GM18868 (cell line): ENCODE measurements around the gene BCL2L12.

Experiments
- ATAC-seq: cut with Tn5 transposase; IDR thresholded peaks from one replicate; pipeline ENCODE4 v1.9.1; 2021; ENCODE audit warnings: mild to moderate bottlenecking, moderate library complexity; ENCODE audit not compliant: unreplicated experiment

Gene BCL2L12

DNA sequence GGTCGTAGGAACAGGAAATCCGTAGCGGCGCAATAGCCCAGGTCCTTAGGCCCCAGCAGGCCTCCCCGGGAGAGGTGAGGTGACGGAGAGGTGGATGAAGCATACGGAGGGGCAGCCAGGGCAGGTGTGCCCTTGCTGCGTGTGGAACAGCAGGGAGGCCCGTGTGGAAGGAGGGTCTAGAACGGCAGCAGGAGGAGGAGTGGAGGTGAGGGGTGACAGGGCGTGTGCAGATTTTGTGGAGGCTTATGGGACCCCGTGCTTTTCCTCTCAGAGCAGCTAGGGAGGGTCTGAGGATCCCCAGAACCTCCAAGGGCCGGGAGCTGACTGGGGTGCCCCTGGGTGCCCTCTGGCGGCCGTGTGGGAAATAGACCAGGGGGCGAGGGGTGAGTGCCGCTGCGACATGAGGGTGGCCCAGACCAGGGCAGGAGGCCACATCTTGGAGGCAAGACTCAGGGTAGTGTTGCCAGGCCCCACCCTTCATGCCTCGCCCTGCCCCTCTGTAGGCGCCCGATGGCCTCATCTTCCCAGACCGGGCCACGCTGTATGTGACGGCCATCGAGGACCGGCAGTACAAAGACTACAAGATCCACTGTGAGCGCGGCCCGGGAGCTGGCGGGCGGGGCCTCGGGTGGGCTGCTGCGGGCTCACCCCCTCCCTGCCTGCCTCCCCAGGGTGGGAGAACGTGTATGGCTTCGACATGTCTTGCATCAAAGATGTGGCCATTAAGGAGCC lies 18.7 kb downstream of the BCL2L12 start:
- ATAC-seq, result no peak

DNA sequence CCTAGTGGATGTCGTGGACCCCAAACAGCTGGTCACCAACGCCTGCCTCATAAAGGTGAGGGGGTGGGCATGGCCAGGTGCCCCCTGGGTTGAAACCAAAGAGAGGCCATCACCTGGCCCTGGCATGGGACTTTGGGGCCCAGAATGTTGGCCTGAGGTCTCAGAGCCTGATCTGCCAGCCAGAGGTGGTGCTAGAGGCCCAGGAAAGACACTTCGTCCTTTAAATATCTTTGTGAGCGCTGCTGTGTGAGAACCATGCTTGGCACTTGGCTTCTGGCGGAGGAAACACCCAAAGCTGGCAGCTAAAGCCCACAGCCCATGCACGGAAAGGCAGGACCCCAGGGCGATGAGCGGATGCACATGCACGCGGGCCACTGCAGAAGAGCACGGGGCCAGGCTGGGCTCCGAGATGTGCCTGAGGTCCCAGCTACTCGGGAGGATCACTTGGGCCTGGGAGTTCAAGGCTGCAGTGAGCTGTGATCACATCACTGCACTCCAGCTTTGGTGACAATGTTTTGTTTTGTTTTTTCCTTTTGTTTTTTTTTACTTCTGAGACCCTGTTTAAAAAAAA lies 19.3 kb downstream of the BCL2L12 start:
- no peak for ATAC-seq

DNA sequence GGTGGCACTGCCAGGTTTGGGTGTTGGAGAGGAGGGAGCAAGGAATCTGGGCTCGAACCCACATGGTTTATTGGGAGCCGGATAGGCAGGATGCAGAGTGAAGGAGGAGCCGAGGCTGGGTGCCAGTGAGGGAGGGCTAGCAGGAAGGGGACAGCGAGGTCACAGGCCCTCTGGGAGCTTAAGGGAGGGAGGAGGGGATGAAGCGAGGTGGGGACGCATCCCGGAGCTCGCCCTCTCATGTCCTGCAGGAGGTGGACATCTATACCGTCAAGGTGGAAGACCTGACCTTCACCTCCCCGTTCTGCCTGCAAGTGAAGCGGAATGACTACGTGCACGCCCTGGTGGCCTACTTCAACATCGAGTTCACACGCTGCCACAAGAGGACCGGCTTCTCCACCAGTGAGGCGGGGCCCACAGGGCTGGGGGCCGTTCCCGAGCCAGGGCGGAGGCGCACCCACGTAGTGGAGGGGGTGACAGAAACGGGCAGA lies 20.2 kb downstream of the BCL2L12 start:
- ATAC-seq, result no peak

DNA sequence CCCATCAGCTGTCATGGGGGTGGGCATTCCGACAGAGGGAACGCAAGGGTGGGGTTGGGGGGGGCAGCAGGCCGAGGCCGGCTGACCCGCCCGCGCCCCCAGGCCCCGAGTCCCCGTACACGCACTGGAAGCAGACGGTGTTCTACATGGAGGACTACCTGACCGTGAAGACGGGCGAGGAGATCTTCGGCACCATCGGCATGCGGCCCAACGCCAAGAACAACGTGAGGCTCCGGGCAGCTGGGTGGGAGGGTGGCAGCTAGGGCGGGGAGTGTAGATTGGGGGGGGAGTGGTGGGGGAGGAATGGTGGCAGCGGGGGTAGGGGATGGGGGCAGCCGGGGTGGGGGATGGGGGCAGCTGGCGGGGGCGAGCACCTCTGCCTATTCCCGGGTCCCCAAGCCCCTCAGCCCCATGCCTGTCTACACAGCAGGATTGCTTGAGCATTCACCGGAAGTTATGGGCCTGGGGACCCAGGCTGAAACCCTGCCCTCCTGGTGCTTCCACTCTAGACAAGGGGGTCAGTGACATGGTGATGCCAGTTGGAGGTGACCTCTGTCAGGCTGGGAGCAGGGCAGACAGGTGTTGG lies 20.9 kb downstream of the BCL2L12 start:
- ATAC-seq, result no peak

DNA sequence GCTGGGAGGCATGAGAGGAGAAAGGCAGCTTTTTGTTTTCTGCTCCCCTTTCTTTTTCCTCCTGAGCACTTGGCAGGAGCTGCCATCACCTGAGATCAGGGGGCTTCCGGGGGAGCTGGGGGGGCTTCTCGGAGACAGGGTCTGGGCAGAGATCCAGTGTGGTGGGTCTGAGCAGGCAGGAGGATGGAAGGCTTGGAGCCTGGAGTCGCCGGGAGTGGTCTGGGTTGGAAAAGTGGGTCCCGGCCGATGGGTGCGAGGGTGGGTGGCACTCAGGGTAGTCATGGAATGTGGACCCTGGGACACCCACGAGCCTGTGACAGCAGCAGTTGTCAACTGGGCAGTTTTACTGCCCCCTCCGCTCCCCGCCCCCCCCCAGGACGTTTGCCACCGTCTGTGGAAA lies 21.4 kb downstream of the BCL2L12 start:
- ATAC-seq, result no peak

DNA sequence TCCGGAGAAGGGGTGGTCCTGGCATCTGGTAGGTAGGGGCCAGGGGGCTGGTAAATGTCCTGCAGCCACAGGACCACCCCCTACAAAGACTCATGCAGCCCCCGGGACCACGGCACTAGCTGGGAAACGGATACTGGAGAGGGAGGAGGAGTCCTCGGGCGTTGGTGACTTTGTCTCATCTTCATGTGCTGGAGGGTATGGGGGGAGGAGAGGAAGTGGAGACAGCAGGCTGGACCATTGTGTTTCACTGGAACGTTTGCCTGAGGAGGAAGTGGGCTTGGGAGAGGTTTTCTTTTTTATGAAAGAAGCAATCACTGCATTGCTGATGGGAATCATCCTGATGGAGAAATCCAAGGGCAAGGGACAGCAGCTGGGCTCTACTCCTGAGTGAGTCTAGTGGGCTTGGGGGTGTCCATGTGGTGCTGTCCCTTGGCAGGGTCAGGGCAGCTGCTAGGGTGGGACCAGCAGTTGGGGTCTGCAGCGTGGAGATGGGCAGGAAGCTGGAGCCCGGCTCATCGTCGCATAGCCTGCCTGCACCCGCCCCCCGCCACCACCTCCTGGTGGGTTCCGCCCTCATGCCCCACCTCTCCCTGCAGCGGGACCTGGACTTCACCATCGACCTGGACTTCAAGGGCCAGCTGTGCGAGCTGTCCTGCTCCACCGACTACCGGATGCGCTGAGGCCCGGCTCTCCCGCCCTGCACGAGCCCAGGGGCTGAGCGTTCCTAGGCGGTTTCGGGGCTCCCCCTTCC lies 22.0 kb downstream of the BCL2L12 start:
- no peak for ATAC-seq

DNA sequence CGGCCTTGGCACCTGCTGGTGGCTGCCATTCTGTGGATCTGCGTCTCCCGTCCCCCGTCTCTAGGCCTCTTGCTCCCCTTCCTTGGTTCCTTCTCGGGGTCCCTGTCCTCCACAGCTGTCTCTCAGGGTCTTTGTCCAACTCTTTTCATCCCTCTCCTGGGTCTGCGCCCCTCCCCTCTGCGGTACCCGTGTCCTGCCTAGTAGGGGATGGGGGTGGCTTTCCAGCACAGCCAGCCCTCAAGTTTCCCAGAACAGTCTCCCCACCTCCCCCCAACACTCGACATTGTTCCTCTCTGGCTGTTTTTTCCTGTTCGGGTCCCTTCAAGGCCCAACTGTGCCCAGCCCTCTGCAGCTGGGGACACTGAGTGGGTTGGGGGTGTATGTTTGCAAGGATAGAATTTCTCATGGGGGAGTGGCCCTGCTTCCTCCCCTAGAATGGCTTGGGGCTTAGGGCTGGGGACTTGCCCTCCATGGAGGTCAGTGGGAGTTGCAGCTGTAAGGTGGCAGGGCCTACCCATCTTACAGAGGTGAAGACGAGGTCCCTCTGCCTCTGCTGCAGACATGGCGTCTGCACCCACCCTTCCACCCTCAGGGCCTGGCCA lies 22.9 kb downstream of the BCL2L12 start:
- no peak for ATAC-seq

DNA sequence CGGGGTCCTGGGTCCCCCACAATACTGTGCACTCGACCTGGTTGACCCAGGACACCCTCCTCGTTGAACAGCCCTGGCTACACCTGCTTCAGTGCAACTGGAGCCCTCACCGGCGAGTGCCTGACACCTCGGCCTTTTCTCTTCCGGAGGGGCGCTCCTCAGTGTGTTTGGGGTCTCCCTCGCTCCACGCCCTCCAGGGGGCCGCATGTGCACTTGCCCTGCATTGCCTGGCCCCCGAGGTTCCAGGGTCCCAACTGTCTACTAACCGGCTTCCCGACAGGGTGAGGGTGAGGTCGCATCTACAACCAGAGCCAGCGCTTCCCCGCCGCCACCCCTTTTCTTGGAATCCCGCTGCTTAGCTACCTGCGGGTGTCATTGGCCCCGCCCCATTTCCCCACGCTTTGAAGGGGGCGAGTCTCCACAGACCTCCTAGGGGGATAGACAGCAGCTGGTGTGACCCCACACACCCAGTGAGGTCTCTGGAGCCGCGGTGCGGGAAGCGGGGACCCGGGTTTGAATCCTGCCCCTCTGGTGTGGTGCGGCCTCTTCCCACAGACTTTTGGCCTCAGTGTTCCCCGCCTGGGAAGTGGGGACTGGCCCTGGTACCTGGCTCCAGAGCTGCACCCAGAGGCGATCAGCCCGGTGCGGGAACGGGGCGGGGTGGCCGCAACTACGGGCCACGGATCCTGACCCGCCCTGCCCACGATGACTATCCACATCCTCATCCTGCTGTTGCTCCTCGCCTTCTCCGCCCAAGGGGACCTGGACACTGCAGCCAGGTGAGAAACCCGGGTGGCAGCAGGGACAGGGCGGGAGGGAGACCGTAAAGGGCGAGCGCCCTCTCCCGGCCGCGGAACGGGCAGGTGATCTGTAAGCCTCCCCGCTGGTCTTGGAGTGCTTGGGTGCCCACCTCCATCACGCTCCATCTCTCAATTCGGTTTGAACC lies 23.7 kb downstream of the BCL2L12 start, which contains the start of gene ADM5:
TSS of gene ADM5 (plus strand) at position 462 of the 946 bp plus-strand sequence. CDS start at position 706, 244 bp downstream.
- no peak for ATAC-seq

DNA sequence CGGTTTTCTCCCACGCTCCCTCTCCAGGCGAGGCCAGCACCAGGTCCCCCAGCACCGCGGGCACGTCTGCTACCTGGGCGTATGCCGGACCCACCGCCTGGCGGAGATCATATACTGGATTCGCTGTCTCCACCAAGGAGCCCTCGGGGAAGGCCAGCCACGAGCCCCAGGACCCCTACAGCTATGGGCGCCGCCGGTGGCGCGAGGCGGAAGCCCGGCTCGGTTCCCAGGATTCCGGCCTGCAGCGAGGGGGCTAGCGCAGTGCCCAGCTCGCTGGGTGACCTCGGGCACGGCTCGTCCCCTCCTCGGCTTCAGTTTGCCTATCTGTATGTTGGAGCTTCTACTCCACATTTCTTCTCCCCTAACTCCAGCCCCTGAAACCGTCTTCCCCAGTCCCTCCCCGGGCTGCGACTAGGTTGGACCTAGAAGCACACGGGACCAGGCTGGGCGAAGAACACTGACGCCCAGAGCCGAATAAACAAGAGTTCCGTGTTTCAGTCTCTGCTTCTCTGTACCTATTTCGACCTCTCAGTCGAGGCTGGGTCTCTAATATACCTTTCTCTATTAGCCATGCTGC lies 24.4 kb downstream of the BCL2L12 start:
- ATAC-seq, result no peak

DNA sequence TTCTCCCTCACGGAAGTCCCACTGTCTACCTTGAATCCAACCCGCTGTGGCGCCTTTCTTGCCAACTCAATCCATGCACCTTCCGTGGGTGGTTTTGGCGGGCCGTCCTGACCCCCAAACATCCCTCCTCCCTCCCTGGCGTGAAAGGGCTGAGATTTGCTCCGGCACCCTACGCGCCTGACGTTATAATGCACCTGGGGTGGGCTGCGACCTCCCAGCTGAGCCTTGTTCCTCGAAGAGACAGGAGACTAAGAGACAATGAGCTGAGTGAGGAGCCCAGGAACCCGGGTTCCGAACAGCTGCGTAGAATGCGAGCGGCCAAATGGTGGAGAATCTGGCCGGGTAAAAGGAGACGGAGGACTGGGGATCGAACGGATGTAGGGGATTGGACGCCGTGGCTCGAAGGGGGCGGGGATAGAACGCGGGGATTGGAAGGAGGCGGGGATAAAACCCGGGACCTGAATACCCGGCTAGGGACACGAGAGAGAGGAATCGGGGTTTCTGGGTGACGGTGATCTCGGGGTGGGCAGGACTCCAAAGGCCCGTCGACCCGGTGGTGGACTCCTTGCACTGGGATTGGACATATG lies 25.0 kb downstream of the BCL2L12 start, which contains the start of gene CPT1C:
TSS of gene CPT1C (plus strand) at position 461 of the 587 bp plus-strand sequence. CDS start 1,137 bp downstream, outside the sequence.
- no peak for ATAC-seq

DNA sequence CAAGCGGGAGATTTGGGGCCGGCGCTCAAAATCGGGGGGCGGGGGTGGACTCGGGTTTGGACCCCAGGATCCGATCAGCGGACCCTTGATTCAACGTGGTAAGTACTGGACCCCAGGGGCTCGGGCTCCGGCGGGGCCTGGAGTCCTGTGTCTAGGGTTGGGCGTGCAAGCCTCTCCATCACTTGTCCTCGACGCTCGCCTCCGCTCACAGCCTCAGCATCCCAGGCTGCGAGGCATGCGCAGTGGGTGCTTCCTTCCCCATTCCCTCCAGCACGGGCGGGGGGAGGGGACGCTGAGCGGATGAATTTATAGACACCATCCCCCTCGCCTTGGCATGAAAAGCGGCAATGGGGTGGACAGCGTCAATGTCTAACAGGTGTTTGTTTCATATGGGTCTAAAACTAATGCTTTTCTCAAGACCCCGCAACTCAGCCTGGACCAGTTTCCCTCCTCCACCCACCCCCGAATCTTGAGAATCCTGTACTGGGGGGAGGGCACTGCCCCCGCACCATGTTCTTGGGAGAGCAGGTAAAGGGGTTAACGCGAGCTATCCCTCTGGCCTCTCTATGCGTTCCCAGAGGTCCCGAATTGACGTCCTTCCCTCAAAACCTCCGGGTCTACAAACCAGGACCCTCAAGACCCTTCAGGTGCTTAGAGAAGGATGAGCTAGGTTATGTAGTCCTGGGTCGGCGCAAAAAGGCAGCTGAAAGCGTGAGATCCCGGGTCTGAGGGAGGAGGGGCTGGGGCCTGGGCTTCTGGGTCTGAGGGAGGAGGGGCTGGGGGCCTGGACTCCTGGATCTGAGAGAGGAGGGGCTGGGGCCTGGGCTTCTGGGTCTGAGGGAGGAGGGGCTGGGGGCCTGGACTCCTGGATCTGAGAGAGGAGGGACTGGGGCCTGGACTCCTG lies 25.8 kb downstream of the BCL2L12 start:
- no peak for ATAC-seq

DNA sequence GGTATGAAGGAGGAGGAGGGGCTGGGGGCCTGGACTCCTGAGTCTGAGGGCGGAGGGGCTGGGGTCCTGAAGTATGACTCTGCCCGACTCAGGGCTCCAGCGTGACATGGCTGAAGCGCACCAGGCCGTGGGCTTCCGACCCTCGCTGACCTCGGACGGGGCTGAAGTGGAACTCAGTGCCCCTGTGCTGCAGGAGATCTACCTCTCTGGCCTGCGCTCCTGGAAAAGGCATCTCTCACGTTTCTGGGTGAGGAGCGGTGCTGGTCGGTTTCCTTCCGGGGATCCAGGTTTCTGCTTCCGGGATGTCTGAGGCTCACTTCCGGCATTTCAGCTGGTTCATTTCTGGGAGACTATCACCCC lies 26.4 kb downstream of the BCL2L12 start:
- ATAC-seq, result no peak

DNA sequence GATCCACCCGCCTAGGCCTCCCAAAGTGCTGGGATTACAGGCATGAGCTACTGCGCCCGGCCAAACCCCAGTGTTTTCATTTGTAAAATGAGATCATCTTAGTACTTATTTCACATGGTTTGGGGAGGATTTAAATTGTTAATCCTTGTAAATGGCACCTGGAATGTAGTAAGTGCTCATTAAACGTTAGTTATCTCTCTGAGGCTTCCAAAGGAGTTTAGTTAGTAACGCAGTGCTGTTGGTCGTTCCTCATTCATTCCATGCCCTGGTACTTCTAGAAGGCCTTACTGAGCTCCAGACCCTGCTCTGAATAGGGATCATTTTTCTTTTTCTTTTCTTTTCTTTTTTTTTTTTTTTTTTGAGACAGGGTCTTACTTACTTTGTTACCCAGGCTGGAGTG lies 30.4 kb downstream of the BCL2L12 start:
- no peak for ATAC-seq

DNA sequence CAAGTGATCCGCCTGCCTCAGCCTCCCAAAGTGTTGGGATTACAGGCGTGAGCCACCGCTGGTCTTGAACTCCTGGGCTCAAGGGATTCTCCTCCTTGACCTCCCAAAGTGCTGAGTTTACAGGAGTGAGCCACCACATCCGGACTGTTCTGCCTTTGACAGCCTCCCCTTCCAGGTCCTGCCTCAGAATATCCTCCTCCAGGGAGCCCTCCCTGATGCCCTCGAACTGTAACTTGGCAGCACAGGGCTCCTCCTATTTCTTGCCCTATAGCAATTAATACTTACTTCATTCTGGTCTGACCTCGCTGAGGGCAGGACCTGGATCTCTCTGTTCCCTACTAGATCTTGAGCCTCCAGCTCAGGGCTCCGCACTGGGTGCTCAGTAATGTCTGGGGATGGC lies 31.1 kb downstream of the BCL2L12 start:
- ATAC-seq, result no peak

DNA sequence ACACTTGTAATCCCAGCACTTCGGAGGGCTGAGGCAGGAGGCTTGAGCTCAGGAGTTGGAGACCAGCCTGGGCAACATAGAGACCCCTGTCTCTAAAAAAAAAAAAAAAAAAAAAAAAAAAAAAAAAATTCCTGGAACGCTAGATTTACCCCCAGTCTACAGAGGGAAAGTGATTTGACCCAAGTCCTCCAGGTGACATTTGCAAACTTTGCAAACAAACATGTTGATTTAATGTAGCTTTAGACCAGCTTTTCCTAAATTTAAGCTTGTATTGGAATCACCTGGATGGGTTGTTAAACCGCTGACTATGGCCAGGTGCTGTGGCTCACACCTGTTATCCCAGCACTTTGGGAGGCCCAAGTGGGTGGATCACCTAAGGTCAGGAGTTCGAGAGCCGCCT lies 33.6 kb downstream of the BCL2L12 start:
- ATAC-seq, result no peak

DNA sequence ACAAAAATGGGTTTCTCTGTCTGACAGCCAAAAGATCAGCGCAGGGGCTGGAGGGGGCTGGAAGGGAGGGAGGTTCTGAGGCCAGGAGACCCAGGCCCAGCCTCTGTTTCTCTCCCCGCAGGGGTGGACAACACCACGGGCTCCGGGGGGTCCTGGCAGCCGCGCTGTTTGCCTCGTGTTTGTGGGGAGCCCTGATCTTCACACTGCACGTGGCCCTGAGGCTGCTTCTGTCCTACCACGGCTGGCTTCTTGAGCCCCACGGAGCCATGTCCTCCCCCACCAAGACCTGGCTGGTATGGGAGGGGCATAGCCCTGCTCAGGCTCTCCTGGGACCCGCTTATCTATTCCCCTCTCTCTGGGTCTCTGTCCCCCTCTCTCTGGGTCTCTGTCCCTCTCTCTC lies 34.8 kb downstream of the BCL2L12 start:
- ATAC-seq, result no peak

DNA sequence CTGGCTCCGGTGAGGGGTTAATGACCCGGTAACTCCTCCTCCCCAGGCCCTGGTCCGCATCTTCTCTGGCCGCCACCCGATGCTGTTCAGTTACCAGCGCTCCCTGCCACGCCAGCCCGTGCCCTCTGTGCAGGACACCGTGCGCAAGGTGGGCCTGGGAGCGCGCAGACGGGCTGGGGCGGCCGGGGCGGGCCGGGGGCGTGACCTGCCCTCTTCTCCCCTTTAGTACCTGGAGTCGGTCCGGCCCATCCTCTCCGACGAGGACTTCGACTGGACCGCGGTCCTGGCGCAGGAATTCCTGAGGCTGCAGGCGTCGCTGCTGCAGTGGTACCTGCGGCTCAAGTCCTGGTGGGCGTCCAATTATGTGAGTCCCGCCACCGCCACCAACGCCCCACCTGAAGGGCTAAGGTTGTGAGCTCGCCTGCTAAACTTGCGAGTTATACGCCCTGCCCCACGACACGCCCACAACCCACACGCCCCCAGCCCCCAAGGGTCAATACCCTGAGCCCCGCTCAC lies 35.6 kb downstream of the BCL2L12 start:
- ATAC-seq, result no peak
